MV-4-11 (cell line): ENCODE results near the gene ARHGAP21.
"Not testable (repeated sequence)": the region's sequence is repeated elsewhere in the genome, so short reads cannot be mapped to it uniquely, and the experiment has no call there.

Experiments used
- DNase-seq: peaks from one replicate; lab custom pipeline; 2025; lab: John Stamatoyannopoulos, UW

ARHGAP21 gene

DNA sequence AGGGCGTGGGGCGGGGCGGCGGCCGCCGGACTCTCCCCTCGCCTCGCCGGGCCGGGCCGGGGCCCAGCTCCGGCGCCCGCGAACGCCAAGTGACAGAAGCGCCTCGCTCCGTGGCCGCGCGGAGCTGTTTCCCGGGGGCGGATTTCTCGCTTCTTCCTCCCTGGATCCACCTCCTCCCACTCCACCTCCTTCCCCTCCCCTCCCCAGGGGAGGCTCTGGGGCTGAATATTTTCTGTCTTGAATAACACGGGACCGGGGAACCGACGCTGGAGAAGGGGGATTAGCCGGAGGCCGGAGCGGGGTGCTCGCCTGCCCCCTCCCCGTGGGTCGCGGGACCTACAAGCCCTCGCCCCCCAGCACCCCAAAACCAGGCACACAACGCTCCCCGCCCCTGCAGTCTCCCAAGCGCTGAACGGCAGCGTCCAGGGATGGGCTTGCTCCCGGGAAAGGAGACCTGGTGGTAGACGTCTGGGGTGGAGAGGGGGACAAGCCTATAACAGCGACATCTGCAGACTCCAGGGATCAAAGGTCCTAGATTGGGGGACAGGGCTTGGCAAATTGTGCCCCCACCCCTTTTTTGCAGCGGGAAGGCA is at the start of gene ARHGAP21:
Gene ARHGAP21 (minus strand): TSS at position 100 of the 593 bp plus-strand sequence. CDS start 1,988 bp downstream, outside the sequence.
- DNase-seq: peak; percentile 15

- DNase-seq: no peak
Measured at GRCh38 chr10:24771943-24772694, 48.4 kb upstream of the ARHGAP21 start.

DNA sequence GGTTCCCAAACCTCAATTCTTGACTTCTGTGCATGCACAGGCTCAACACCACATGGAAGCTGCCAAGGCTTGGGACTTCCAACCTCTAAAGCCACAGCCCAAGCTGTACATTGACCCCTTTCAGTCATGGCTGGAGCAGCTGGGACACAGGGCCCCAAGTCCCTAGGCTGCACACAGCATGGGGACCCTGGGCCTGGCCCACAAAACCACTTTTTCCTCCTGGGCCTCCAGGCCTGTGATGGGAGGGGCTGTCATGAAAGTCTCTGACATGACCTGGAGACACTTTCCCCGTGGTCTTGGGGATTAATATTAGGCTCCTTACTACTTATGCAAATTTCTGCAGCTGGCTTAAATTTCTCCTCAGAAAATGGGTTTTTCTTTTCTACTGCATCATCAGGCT is 41.3 kb upstream of the ARHGAP21 start:
- not testable (repeated sequence) for DNase-seq

DNA sequence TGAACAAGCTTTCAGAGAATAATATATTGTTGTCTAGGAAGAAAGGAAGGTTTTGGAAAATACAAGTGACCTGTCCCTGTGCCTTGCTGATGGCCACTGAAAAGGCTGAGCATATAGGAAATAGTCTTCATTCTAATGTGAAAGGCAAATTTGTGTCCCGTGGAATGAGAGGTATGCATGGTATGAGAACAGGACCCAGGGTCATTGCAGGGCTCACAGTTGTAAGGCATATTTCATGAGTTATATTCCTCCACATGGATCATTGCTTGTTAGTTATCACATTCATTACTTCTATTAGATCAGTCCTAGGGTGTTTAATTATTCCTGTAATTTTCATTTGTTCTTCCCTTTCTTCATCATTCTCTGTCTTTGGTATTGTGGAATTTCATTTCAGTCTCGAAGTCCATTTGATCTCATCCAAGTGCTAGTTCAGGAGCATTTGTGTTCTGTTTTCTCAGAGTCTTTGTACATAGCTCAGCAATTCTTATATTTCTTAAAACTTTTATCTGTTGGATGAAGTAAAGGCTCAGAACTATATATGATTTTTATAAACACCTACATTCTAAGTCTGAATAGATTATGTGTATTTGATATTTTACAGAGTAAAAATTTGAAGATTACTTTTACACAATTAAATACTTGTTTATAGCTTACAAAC is 39.4 kb upstream of the ARHGAP21 start:
- no peak for DNase-seq

GRCh38 chr10:24762161-24762924 is 38.7 kb upstream of the ARHGAP21 start:
- DNase-seq: no peak

DNA sequence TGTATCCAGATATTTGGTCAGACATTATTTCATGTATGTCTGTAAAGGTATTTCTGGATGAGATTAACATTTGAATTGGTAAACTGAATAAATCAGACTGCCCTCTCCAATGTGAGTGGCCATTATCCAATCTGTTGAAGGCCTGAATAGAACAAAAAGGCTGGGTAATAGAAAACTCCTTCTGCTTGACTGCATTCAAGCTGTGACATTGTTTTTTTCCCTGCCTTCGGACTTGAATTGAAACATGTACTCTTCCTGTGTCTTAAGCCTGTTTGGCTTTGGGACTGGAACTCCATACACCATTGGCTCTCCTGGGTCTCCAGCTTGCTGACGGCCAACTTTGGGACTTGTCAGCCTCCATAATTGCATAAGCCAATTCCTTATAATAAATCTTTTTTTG is 36.0 kb upstream of the ARHGAP21 start:
- no peak for DNase-seq

DNA sequence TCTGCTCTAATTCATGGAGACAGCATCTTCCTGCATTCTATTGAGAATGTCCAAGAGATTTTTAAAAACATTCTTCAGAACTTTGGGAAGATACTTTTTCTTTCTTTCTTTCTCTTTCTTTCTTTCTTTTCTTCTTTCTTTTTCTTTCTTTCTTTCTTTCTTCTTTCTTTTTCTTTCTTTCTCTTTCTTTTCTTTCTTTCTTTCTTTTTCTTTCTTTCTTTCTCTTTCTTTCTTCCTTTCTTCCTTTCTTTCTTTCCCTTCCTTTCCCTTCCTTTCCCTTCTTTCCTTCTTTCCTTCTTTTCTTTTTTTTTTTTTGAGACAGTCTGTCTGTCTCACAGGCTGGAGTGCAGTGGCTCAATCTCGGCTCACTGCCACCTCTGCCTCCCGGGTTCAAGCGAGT is 34.6 kb upstream of the ARHGAP21 start:
- not testable (repeated sequence) for DNase-seq

DNA sequence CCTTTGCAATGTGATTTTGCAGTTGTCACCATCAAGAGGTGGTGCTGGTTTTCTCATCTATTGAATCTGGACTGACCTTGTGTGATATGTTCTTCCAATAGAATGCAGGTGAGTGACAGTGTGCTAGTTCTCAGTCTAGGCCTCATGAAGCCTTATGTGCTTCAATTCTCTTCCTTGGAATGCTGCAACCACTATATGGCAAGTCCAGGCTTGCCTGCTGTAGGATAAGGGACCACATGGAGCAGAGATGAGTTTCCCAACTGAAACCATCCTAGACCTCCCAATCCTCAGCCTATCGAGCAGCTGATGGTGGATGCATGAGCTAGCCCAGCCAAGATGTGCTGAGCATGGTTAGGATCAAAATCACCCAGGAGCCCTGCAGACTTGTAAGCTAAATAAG is 32.6 kb upstream of the ARHGAP21 start:
- no peak for DNase-seq

DNA sequence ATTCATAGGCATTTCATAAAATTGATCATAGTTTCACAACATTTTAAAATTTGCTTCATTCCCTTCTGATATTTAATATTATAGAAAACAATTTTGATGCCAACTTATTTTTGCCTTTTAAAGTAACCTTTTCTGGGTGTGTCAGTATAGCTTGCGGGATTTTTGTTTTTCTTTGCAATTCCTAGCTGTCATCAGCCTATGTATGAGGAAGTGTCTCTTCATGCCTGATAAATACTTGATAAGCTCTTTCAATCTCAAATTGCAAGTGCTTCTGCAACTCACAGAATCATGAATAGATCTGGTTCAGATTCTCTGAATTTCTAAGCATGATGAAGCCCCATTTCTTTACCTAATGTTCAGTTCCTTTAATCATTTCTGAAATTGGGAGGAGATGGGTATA is 28.0 kb upstream of the ARHGAP21 start:
- no peak for DNase-seq

DNA sequence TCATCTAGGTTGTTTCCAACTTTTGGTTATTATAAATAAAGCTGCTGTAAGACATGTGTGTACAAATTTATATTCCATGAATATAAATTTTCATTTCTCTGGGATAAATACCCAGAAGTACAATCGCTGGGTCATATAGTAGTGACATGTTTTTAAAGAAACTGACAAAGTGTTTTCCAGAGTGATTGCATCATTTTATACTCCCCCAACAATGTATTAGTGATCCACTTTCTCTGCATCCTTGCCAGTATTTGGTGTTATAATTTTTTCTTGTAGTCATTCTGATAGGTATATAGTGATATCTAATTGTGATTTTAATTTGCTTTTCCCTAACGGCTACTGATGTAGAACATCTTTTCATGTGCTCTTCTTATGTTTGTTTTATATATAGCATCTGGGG is 27.0 kb upstream of the ARHGAP21 start:
- no peak for DNase-seq

- no peak for DNase-seq
Measured at GRCh38 chr10:24748214-24748613, 24.5 kb upstream of the ARHGAP21 start.

DNA sequence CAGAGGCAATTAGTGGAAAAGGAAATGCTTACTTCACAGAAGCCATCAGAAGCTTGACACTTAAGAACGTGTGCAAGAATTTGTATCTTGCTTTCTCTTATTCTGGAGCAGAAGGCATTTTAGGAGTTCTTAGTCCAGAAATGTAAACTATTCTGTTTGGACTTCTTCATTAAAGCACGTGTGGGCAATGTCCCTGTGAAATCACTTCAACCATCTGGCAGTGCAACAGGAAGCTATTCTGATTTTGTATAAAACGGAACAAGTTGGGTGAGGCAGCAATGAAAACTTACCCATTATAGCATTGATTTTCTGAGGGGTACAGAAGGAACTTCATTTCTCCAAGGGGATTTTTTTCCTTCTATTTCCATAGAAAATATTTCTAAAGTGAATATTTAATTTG is 21.3 kb upstream of the ARHGAP21 start:
- no peak for DNase-seq

GRCh38 chr10:24740714-24741113 is 17.0 kb upstream of the ARHGAP21 start:
- DNase-seq: no peak

DNA sequence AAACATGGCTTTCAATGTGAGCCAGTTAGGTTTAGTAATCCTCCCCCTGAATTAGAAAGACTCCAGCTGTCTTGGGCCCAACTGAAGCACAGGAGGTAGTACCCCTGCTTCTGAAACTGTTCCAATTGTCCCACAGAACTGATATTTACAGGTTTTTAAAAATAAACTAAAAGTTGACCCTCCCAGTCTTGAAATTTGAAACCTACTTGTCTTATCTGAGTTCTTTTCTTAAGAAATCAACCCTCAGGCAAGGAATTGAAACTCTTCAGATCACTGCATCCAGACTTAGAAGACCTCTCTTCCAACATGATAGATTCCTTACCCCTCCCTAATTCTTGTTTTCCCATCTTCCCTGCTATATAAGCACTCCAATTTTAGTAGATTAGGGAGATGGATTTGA is 13.3 kb upstream of the ARHGAP21 start:
- DNase-seq: no peak

DNA sequence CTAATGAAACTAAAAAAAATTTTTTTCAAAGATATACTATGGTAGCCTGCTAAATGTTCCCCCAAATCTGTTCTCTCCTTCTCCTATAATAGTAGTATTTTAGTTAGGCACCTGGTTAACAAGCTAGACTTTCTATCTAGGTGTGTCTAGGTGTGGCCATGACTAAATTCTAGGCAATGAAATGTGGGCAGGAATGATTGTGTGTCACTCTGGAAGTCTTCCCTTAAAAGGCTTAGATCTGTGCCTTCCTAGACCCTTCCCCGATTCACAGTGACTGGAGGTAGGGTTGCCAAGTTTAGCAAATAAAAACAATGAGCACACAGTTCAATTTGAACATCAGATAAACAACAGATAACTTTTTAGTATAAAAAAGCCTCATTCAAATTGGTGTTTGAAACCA is 8.3 kb upstream of the ARHGAP21 start:
- DNase-seq: no peak

- DNase-seq: no peak
Measured at GRCh38 chr10:24730811-24731210, 7.1 kb upstream of the ARHGAP21 start.

- DNase-seq: no peak
Measured at GRCh38 chr10:24727786-24728185, 4.1 kb upstream of the ARHGAP21 start.

GRCh38 chr10:24726626-24727025 is 2.9 kb upstream of the ARHGAP21 start:
- no peak for DNase-seq

GRCh38 chr10:24726029-24726428 is 2.3 kb upstream of the ARHGAP21 start:
- DNase-seq: not testable (repeated sequence)

DNA sequence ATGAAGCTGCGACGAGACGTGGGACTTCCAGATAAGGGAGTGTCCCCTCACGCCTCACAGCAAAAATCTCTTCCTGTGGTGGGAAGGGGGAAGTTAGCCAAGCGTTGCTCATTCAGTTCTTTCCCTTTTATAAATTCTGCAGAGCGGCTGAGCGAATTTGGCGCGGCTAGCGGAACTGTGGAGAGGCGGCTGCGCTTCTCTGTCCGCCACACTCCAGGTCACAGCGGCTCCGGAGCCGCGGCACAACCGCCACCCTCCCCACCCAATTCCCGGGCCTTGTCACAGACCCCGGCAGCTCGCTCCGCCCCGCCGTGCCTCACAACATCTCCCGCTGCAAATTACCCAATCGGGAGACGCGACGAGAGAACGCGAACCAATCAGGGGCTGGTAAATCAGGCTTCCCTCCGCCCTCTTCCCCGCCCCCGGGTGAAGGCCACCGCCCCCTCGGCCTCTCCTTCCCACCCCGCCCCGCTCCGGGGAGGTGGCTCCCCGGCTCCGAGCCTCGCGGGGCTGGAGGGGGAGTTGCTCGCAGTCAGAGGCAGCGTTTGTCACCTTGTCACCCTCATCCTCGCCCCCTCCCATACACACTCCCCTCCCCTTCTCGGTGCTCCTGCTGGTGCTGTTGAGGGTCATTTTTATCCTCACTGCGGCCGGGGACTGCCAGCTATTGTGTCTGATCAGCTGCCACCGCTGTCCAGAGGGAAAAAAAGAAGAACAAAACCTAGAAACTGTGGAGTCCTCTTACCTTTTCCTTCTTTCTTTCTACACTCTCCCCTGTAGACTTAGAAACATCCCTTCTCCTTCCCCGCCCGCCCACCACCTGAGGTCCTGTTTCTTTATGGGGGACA is 918 bp upstream of the ARHGAP21 start:
- peak; percentile 91 for DNase-seq

DNA sequence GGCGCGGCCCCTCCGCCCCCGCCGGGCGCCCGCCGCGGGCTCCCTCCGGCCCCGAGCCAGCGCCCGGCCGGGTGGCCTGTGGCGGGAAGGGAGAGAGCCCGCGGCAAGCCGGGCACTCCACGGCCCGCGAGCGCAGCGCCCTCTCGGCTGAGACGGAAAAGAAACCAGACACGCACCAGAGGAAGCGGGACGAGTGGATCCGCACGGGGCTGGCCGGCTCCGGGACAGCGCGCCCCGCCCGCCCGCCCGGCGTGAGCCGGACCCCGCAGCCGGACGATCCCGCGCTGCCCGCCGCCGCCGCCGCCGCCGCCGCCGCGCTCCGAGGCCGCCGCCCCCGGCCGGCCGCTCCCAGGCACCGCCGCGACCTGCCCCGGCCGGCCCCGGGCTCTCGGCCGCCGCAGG is 300 bp downstream of the ARHGAP21 start:
- DNase-seq: no peak
